Pancreas (tissue), 10 donors: ENCODE results near the gene TSHZ2. TPM values are rescaled to one million over a fixed set of nuclear protein-coding genes. Genes with fewer than 3 reads are reported as not detected.

ENCODE experiments used
- ATAC-seq, 4 donors: fragments of 200-7000 bp; cut with Tn5 transposase; one replicate each; pipeline versions ENCODE4 v1.8.0 to v1.9.1; 2020; ENCODE audit warnings: mild to moderate bottlenecking in 4 of 4, moderate library complexity in 4 of 4
- DNase-seq, 6 donors: peaks; one replicate each; pipeline ENCODE4 v3.0.0-alpha.2; 2020
- FAIRE-seq: peaks from 2 replicates; lab custom pipeline; 2012; peaks lifted over from hg19 to GRCh38; lab: Jason Lieb, UNC
- H3K27ac ChIP-seq, 4 donors: fragments of 200-600 bp; sonication (generic); 1 replicate in 3 of 4; 2 replicates in 1 of 4; pipeline versions ENCODE4 v1.5.0 to v1.8.0; 2020
- H3K27me3 ChIP-seq, 4 donors: fragments of 200-600 bp; one replicate each; pipeline ENCODE4 v1.8.0; 2021
- H3K36me3 ChIP-seq, 3 donors: fragments of 200-600 bp; sonication (generic) in 1 of 3; one replicate each; pipeline versions ENCODE4 v1.5.0 to v1.8.0; 2020 to 2021
- H3K4me1 ChIP-seq, 3 donors: fragments of 200-600 bp; one replicate each; pipeline ENCODE4 v1.8.0; 2021
- H3K4me3 ChIP-seq, 4 donors: fragments of 200-600 bp; sonication (generic) in 2 of 4; one replicate each; pipeline versions ENCODE4 v1.5.0 to v1.8.0; 2020 to 2021
- H3K9me3 ChIP-seq, 4 donors: fragments of 200-600 bp; one replicate each; pipeline ENCODE4 v1.8.0; 2021
- WGBS, 2 donors: extraction: QIAGEN DNeasy Blood & Tissue Kit; methylation state at CpG; one replicate each; pipeline ENCODE4 v1.1.7; 2013; 5-methylcytosine and 5-hydroxymethylcytosine counted together
- intact Hi-C, 3 donors: fragments of 100-400 bp; cut with DNase I; formaldehyde crosslinking; loops; one replicate each; pipeline versions ENCODE4 v1.11.1 to v1.14.2; 2022
- polyA plus RNA-seq, 2 donors: library from polyadenylated mRNA; stranded (reverse); fragments of 200-250 nt; gene quantifications; one replicate each; pipeline ENCODE4 v1.2.3, GENCODE V29; 2013
- total RNA-seq, 6 donors: library from RNA; stranded (reverse); fragmentation: NEBNext Ultra II Directional in 4 of 6; extraction: Animal tissue kit (Norgen Biotek cat#: 25700) in 4 of 6; gene quantifications; one replicate each; pipeline versions ENCODE4 v1.2.1 to v1.2.4, GENCODE V29; 2021 to 2023
- TF ChIP-seq, protein P1 (sequence below), 4 donors: fragments of 200-600 bp; sonication (generic) in 3 of 4; IDR thresholded peaks; one replicate each; pipeline versions ENCODE4 v1.5.0 to v1.8.0; 2021; ENCODE audit warnings: antibody characterized with exemption in 4 of 4
- donor health status: healthy with polysubstance abuse.
- donor health status: DM: no; HTN: no; CAD: no; lungs with moderate emphysema.
- donor health status: DM: no; HTN: no; CAD: no.
- donor health status: control.
- donor health status: control.
- donor health status: Bipolar disorder and iron deficiency.
- donor health status: DM: yes; HTN: yes; CAD: no.
- donor health status: DM: no; HTN: no; CAD: no.
- donor health status: DM: no; HTN: no; CAD: no.
- donor health status: DM: yes; HTN: yes; CAD: no.

TSHZ2 gene
- total and polyA plus RNA-seq, 8 donors: 2.2 to 23.5 (median 4.5) TPM

DNA sequence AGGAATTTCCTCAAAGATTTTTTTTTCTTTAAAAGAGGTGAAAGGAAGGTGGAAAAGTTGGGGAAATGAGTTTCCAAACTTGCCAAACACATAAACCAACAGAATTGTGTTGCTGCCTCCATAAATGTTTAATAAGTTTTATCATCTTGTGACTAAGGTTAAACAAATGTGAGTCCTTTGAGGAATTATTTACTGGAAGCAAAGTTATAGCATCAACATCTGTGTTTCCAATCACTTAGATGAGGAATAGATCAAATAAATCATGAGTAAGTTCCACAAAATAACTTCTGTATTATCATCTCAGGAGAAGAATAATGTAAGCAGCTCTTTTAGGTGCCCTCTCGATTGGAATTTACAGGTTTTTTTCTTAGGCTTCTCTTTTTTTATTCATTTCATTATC is 20.5 kb downstream of the TSHZ2 start:
- H3K4me1 ChIP-seq: peaks cover 0 to 7% (median 7%) of the 10 kb centered on the region in 3 donors
- TF ChIP-seq, protein P1, sequence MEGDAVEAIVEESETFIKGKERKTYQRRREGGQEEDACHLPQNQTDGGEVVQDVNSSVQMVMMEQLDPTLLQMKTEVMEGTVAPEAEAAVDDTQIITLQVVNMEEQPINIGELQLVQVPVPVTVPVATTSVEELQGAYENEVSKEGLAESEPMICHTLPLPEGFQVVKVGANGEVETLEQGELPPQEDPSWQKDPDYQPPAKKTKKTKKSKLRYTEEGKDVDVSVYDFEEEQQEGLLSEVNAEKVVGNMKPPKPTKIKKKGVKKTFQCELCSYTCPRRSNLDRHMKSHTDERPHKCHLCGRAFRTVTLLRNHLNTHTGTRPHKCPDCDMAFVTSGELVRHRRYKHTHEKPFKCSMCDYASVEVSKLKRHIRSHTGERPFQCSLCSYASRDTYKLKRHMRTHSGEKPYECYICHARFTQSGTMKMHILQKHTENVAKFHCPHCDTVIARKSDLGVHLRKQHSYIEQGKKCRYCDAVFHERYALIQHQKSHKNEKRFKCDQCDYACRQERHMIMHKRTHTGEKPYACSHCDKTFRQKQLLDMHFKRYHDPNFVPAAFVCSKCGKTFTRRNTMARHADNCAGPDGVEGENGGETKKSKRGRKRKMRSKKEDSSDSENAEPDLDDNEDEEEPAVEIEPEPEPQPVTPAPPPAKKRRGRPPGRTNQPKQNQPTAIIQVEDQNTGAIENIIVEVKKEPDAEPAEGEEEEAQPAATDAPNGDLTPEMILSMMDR (IDR thresholded peaks at IDR 0.05): no peak
- H3K4me3 ChIP-seq: no peak overlapping the region
- FAIRE-seq (no peak), DNase-seq (no peak), ATAC-seq (peak in 2 of 4 donors; percentile 20 to 62)
- H3K27ac ChIP-seq: peak overlapping the region in 2 of 4 donors; percentile 20 to 39
- H3K27me3 ChIP-seq: no peaks in the 10 kb centered on the region
- H3K9me3 ChIP-seq: no peaks in the 10 kb centered on the region
- intact Hi-C loops: no loop called here
- 33 to 40% methylated on average over 1 of the region's 1 CpG for WGBS, 2 donors
- H3K36me3 ChIP-seq: no peaks in the 10 kb centered on the region

DNA sequence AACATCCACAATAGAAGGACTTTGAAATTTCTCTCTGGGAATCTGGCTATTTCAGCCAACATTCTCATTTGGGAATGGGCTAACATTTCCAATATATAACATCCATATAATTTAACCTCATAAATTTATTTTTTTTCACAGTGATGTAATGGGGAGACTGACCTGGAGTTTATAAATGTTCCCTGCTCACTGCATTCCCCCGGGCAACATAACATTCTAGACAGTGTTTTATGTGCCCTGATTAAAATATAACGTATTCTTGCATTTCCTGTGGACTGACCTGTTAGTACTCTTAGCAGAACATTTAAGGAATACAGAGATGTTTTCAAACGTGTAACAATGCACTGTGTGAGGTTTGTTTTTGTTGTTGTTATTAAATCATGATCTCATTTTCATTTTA is 20.9 kb downstream of the TSHZ2 start:
- Histone ChIP-seq H3K4me1 (peaks cover 0 to 7% (median 7%) of the 10 kb centered on the region in 3 donors), H3K36me3 (no peaks in the 10 kb centered on the region), H3K27me3 (no peaks in the 10 kb centered on the region), H3K4me3 (no peak overlapping the region), H3K27ac (no peak overlapping the region), H3K9me3 (no peaks in the 10 kb centered on the region)
- FAIRE-seq: no peak
- WGBS, 2 donors: 37 to 43% methylated on average over 3 of the region's 3 CpGs
- intact Hi-C loops: no loop called here
- TF ChIP-seq, protein P1 (IDR thresholded peaks at IDR 0.05): no peak
- ATAC-seq: no peak
- no peak for DNase-seq

DNA sequence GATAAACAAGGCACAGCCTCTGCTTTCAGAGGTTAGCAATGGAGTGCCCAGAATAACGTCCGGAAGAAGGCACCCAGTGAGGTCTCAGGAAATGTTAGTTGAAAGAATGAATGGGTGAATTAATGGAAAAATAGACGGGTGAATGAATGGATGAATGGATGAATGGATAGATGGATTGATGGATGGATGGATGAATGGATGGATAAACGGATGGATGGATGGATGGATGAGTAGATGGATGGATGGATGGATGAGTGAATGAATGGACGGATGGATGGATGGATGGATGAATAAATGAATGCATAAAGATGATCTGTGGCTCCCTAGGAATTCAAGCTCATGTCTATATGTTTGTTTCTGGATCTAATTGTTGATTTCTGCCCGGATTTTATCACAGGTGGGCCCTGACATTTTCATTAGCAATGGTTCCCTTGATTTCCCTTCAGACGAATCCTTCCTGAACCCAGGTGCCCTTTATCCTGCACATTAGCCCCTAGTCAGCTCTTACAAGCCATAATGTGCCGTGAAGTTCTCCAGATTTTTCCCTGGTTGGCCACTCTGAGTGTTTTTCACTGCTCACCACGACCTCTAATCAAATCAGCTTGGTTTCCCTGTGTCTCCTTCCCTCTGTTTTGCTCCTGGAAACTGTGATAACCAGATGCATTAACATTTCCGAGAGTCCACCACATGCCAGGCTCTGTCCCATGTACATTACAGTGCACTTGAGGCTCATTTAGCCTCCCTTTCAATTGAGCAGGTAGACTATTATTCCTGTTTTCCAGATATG is 22.2 kb downstream of the TSHZ2 start:
- peaks cover 0 to 7% (median 7%) of the 10 kb centered on the region in 3 donors for H3K4me1 ChIP-seq
- no peaks in the 10 kb centered on the region for H3K36me3 ChIP-seq
- no peak overlapping the region for H3K27ac ChIP-seq
- no peak for DNase-seq
- no peaks in the 10 kb centered on the region for H3K9me3 ChIP-seq
- no peaks in the 10 kb centered on the region for H3K27me3 ChIP-seq
- no peak for ATAC-seq
- 59 to 74% methylated on average over 10 of the region's 10 CpGs for WGBS, 2 donors
- FAIRE-seq: no peak
- intact Hi-C loops: no loop called here
- H3K4me3 ChIP-seq: no peak overlapping the region
- TF ChIP-seq, protein P1 (IDR thresholded peaks at IDR 0.05): no peak

DNA sequence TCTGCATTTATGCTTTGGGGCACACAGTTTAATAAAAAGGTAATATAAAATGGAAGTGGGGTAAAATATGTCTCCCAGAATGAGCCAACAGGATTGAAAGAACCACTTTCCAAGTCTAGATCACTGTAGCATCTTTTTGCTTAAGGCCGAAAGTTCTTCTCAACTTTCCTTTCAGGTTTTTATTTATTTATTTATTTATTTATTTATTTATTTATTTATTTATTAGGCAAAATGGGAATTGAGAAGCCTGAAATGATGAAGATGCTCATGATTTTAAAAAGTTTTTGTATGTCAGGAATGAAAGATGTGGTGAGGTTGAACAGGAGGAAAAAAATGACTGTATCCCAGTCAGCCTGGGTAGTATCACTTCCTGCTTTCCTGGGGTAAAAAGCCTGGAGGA is 24.0 kb downstream of the TSHZ2 start:
- Histone ChIP-seq H3K9me3 (no peaks in the 10 kb centered on the region), H3K36me3 (no peaks in the 10 kb centered on the region), H3K4me3 (no peak overlapping the region), H3K27ac (no peak overlapping the region), H3K4me1 (peaks cover 0 to 7% (median 7%) of the 10 kb centered on the region in 3 donors), H3K27me3 (no peaks in the 10 kb centered on the region)
- FAIRE-seq (no peak), DNase-seq (no peak), ATAC-seq (no peak)
- WGBS, 2 donors: 93 to 98% methylated on average over 1 of the region's 1 CpG
- TF ChIP-seq, protein P1 (IDR thresholded peaks at IDR 0.05): no peak
- intact Hi-C loops: no loop called here

DNA sequence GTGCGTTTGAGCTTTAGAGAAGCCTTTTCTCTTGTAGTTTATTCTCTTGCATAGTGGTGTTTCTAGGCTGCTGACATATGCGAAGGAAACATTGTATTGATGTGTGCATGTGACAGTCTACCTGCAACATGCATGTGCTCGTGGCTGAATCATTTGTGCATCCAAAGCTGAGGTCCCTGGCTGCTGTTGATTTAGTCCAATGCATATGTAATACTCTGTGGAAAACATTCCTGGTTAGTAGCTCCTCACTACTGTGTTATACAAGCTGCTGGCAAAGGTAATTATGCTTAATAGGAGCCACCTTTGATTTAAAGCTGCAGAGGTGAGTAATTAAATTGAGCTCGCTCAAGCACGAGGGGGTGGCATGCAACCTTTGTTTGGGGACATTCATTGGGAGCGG is 24.5 kb downstream of the TSHZ2 start:
- H3K9me3 ChIP-seq: no peaks in the 10 kb centered on the region
- no peak overlapping the region for H3K4me3 ChIP-seq
- TF ChIP-seq, protein P1 (IDR thresholded peaks at IDR 0.05): no peak
- peaks cover 0 to 7% (median 7%) of the 10 kb centered on the region in 3 donors for H3K4me1 ChIP-seq
- H3K27ac ChIP-seq: no peak overlapping the region
- no peaks in the 10 kb centered on the region for H3K36me3 ChIP-seq
- no peaks in the 10 kb centered on the region for H3K27me3 ChIP-seq
- FAIRE-seq: no peak
- intact Hi-C loops: no loop called here
- WGBS, 2 donors: 71 to 75% methylated on average over 6 of the region's 6 CpGs
- no peak for ATAC-seq
- DNase-seq: no peak
